Kidney epithelial cell (primary cell): ENCODE measurements around the gene FILIP1L. TPM values are rescaled to one million over a fixed set of nuclear protein-coding genes. Genes with fewer than 3 reads are reported as not detected.

Experiments
- DNase-seq: peaks from one replicate; pipeline ENCODE4 v3.0.0-alpha.2; 2010; ENCODE audit warnings: low read depth
- H3K27me3 ChIP-seq: 2 replicates; pipeline ENCODE4 v1.6.0; 2011; ENCODE audit warnings: low read length; ENCODE audit not compliant: control insufficient read depth, insufficient read depth
- H3K36me3 ChIP-seq: 2 replicates; pipeline ENCODE4 v1.5.1; 2011; ENCODE audit warnings: low read length; ENCODE audit not compliant: control insufficient read depth, insufficient read depth
- H3K4me3 ChIP-seq: 2 replicates; pipeline ENCODE4 v1.5.1; 2011; ENCODE audit warnings: low read depth, mild to moderate bottlenecking, control low read depth, low read length
- CTCF ChIP-seq: IDR thresholded peaks from 2 replicates; pipeline ENCODE4 v1.5.1; 2011; ENCODE audit warnings: mild to moderate bottlenecking, moderate library complexity, low read length, control low read depth, inconsistent platforms; ENCODE audit not compliant: insufficient read depth, poor library complexity, severe bottlenecking
- total RNA-seq: library from RNA; depleted of rRNA; stranded (reverse); fragments of >200 nt; gene quantifications from 2 replicates; pipeline ENCODE4 v1.2.3, GENCODE V29; 2015

FILIP1L gene
- total RNA-seq, 1 donor from 2014 or later = 15.6 TPM

- TF ChIP-seq CTCF = no peak
- no peak for DNase-seq
- Histone ChIP-seq H3K4me3 (no peak overlapping the region), H3K27me3 (no peaks in the 10 kb centered on the region), H3K36me3 (no peaks in the 10 kb centered on the region)
Measured at GRCh38 chr3:100046986-100047385, 67.3 kb downstream of the FILIP1L start.

GRCh38 chr3:100045696-100046095 is 68.6 kb downstream of the FILIP1L start:
- no peak overlapping the region for H3K4me3 ChIP-seq
- DNase-seq = no peak
- no peak for TF ChIP-seq CTCF

GRCh38 chr3:100044369-100044768 is 69.9 kb downstream of the FILIP1L start:
- no peaks in the 10 kb centered on the region for H3K27me3 ChIP-seq
- H3K36me3 ChIP-seq = no peaks in the 10 kb centered on the region
- TF ChIP-seq CTCF = no peak
- no peak overlapping the region for H3K4me3 ChIP-seq
- DNase-seq = no peak

More at GRCh38 chr3:100045696-100046095, 68.6 kb downstream of the FILIP1L start:
- Histone ChIP-seq H3K36me3 (no peaks in the 10 kb centered on the region), H3K27me3 (no peaks in the 10 kb centered on the region)

- Histone ChIP-seq H3K4me3 (no peak overlapping the region), H3K27me3 (no peaks in the 10 kb centered on the region), H3K36me3 (no peaks in the 10 kb centered on the region)
- no peak for TF ChIP-seq CTCF
- no peak for DNase-seq
Measured at GRCh38 chr3:100043271-100043670, 71.0 kb downstream of the FILIP1L start.

- TF ChIP-seq CTCF = no peak
- Histone ChIP-seq H3K36me3 (no peaks in the 10 kb centered on the region), H3K27me3 (no peaks in the 10 kb centered on the region), H3K4me3 (no peak overlapping the region)
- no peak for DNase-seq
Measured at GRCh38 chr3:100042166-100042981, 71.9 kb downstream of the FILIP1L start.

- Histone ChIP-seq H3K27me3 (no peaks in the 10 kb centered on the region), H3K4me3 (no peak overlapping the region), H3K36me3 (no peaks in the 10 kb centered on the region)
- no peak for TF ChIP-seq CTCF
- no peak for DNase-seq
Measured at GRCh38 chr3:100041328-100041749, 73.0 kb downstream of the FILIP1L start.
